ENCODE measurements around the gene MEIOB.

The MEIOB gene

DNA sequence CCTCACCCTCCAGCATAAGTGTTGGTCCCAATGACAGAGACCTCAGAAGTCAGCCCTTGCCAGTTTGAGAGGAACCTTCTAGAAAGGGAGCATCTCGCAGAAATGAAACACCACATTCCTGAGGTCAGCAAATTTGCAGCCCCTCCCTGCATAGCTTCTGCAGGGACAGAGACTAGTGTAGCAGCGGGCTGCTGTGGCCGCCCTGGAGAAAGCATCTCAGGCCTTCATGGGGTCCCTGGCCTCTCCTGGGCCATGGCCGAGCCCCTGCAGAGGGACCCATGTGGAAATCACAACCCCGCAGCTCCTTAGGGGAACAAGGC, 34.8 kb upstream of the MEIOB start:
- TF ChIP-seq, protein P1, sequence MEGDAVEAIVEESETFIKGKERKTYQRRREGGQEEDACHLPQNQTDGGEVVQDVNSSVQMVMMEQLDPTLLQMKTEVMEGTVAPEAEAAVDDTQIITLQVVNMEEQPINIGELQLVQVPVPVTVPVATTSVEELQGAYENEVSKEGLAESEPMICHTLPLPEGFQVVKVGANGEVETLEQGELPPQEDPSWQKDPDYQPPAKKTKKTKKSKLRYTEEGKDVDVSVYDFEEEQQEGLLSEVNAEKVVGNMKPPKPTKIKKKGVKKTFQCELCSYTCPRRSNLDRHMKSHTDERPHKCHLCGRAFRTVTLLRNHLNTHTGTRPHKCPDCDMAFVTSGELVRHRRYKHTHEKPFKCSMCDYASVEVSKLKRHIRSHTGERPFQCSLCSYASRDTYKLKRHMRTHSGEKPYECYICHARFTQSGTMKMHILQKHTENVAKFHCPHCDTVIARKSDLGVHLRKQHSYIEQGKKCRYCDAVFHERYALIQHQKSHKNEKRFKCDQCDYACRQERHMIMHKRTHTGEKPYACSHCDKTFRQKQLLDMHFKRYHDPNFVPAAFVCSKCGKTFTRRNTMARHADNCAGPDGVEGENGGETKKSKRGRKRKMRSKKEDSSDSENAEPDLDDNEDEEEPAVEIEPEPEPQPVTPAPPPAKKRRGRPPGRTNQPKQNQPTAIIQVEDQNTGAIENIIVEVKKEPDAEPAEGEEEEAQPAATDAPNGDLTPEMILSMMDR (IDR thresholded peaks at IDR 0.05; ENCODE audit: low read depth, low read length, missing control alignments) = no peak
- no peak for DNase-seq (ENCODE audit: extremely low read depth, low read depth)
- H3K4me3 ChIP-seq (replicated peaks; ENCODE audit: low read depth, low read length) = no peak overlapping the region

DNA sequence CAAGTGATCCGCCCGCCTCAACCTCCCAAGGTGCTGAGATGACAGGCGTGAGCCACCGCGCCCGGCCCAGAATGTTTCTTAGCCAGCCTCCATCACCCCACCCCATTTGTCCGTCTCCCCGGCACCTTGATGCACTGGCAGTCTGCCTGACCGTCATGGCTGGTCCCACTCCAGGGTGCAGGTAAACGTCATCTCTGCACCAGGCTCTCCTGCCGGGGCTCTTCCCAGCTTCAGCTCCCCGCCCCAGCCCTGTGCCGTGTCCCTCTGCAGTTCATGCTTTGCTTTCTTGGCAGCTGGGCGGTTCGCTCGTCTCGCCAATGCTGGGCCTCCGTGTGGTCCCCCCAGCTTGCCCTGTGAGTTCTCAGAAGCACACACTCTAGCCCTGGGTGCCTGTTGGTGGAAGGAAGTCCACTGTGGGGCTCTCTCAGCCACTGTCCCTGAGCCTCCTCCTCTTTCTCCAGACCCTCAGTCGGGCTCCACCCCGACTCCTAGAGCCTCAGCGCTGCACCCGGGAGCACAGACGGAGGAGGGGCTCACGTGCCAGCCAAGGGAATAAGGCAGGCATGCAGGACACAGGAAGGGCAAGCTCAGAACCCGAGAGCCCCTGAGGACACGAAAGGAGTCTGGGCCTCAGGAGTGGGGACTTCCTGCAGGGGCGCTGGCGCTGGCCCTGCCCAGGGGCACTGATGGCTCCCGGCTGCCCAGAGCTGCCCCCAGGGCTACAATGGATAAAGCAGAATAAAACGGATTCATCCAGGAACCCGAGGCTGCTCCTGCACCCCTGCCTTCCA, 34.3 kb upstream of the MEIOB start:
- TF ChIP-seq, protein P1 (IDR thresholded peaks at IDR 0.05; ENCODE audit: low read depth, low read length, missing control alignments) = no peak
- no peak for DNase-seq (ENCODE audit: extremely low read depth, low read depth)
- H3K4me3 ChIP-seq (replicated peaks; ENCODE audit: low read depth, low read length) = no peak overlapping the region

DNA sequence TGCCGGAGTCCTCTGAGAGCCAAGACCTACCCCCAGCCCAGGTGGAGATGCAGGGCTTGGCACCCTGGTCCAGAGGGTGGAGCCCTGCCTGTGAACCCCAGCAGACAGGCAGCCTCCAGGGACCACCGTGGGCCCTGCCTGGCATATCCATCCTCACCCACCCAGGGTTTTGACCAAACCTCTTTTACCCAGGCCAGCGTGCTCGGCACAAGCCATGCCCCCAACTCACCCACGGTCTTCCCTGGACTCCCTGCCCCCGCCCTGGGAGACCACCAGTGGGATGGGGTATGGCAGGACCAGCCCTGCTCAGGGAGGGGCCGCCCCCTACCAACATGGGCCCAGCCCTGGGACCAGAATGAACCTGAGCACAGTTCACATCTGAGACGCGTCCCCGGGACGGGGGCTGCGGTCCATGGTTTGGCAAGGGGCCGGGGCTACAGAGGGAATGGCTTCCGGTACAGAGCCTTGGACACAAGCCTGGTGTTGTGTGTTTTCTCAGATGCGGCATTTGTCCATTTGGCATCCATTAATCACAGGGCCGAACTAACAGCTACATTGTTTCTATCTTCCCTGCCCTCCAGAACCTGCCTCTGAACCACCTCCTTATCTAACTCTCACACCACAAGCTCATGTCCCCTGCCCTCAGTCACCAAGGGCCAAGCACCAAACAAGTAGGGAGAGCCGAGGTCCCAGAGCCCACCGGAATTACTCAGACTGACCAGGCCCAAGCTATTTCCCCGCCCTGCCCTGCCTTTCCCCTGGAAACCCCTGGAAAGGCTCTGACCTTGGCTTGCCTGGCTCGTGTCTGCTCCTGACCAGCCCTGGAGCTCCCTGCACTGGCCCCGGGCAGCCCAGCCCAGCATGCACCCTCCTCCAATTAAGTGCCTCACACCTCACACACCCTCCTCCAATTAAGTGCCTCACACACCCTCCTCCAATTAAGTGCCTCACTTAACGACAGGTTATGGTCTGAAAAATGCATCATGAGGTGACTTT, 32.2 kb upstream of the MEIOB start:
- TF ChIP-seq, protein P1 (IDR thresholded peaks at IDR 0.05; ENCODE audit: low read depth, low read length, missing control alignments) = no peak
- no peak for DNase-seq (ENCODE audit: extremely low read depth, low read depth)
- H3K4me3 ChIP-seq (replicated peaks; ENCODE audit: low read depth, low read length) = no peak overlapping the region

DNA sequence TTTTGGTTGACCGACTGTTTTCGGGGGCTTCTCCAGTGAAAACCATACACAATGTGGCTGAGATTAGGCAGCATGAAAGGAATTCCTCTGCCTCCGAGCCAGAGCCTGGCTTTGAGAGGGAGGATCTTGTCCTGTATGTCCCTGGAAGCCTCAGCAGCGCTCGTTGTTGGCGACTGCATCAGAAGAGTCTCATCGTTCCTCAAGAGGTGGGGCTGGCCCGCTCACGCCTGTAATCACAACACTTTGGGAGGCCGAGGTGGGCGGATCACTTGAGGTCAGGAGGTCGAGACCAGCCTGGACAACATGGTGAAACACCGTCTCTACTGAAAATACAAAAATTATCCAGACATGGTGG, 31.2 kb upstream of the MEIOB start:
- DNase-seq (ENCODE audit: extremely low read depth, low read depth) = no peak
- TF ChIP-seq, protein P1 (IDR thresholded peaks at IDR 0.05; ENCODE audit: low read depth, low read length, missing control alignments) = no peak
- no peak overlapping the region for H3K4me3 ChIP-seq (replicated peaks; ENCODE audit: low read depth, low read length)

DNA sequence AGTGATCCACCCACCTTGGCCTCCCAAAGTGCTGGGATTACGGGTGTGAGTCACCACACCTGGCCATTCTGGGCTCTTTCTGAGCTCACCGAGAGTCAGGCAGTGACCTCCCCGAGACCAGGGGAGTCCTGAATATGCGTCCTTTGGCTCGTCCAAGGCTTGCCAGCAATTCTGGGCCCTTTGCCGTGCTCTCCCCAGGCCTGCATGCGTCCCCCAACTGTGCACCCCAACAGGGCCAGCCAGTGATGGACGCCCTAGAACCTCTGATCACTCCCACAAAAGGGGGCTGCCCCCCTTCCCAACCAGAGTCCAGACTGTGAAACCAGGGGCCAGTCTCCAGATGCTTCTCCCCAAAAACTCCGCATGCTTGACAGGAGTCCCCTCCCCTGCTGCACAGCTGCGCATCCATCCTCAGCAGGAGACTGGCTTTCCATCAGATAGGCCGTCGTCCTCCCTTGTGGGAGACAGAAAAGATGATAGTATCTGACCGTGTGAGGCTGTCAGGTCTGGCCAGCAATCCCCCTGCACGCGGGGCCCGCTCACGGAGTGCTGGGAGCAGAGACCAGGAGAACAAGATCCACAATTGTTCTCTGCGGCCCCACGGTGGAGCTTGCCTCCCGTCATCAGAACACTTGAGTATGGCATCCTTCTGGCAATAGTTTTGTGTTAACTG, 30.7 kb upstream of the MEIOB start:
- DNase-seq (ENCODE audit: extremely low read depth, low read depth) = no peak
- H3K4me3 ChIP-seq (replicated peaks; ENCODE audit: low read depth, low read length) = no peak overlapping the region

DNA sequence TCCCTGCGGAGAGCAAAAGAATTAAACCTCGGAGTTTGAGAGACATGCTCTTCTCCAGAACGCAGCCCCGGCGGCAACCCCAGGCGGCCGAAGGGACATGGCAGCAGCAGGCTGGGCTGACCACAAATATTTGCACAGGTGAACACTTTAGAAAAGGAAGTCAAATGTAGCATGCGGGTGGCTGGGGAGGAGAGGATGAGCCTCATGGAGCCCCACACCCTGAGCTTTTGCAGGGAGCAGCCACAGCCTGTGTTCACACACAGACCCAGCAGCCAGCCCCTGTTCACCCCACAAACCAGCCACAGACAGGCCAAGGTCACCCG, 28.4 kb upstream of the MEIOB start:
- no peak for DNase-seq (ENCODE audit: extremely low read depth, low read depth)
- no peak overlapping the region for H3K4me3 ChIP-seq (replicated peaks; ENCODE audit: low read depth, low read length)
- TF ChIP-seq, protein P1 (IDR thresholded peaks at IDR 0.05; ENCODE audit: low read depth, low read length, missing control alignments) = no peak

More for the DNA sequence above, 30.7 kb upstream of the MEIOB start:
- TF ChIP-seq, protein P1 (IDR thresholded peaks at IDR 0.05; ENCODE audit: low read depth, low read length, missing control alignments) = no peak
